NOMO-1 treated with DMSO at 0.1 percent for 48 hours (cell line): ENCODE data around the gene TECTA.
"Not testable (repeated sequence)": the region's sequence is repeated elsewhere in the genome, so short reads cannot be mapped to it uniquely, and the experiment has no call there.

Source experiments
- DNase-seq: peaks from one replicate; lab custom pipeline; 2025; ENCODE audit not compliant: unreplicated experiment; lab: John Stamatoyannopoulos, UW

The TECTA gene

GRCh38 chr11:121091492-121092152 lies 9.4 kb upstream of the TECTA start:
- peak; percentile 97 for DNase-seq

GRCh38 chr11:121095561-121095960 lies 5.5 kb upstream of the TECTA start:
- no peak for DNase-seq

- DNase-seq: no peak
These were observed 1.7 kb upstream of the TECTA start for GRCh38 chr11:121099364-121099763.

- no peak for DNase-seq
These were observed 1.2 kb upstream of the TECTA start for GRCh38 chr11:121099885-121100284.

GRCh38 chr11:121104312-121104762 lies 3.3 kb downstream of the TECTA start:
- DNase-seq: no peak

GRCh38 chr11:121105063-121105480 lies 4.0 kb downstream of the TECTA start:
- no peak for DNase-seq

GRCh38 chr11:121105481-121106195 lies 4.6 kb downstream of the TECTA start:
- no peak for DNase-seq

DNA sequence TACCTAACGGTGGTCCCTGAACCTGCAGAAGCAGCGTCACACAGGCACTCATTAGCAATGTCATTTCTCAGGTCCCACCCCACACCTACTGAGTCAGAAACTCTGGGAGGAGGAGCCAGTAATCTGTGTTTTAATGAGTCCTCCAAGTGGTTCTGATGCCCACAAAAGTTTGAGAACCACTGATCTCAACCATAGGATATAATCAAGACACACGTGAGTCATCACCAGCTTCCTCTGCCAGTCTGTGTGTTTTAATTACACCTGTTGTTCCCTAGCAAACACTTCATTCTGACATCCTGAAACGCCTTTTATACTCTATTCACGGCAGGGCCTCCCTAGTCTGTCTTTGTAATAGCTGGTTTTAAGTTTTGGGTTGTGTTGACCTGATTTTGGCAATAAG lies 5.8 kb downstream of the TECTA start:
- DNase-seq: no peak

DNA sequence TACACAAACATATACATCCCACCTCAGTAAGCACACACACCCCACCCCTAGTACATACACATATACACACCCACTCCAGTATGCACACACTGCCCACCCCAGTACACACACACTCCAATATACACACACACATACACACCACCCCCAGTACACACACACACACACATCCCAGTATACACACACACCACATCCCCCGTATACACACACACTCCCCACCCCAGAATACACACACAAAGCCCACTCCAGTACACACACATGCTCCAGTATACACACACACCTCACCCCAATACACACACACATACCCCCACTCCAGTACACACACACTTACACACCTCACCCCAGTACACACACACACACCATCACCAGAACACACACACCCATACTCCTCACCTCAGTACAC lies 7.4 kb downstream of the TECTA start:
- no peak for DNase-seq

- no peak for DNase-seq
These were observed 8.4 kb downstream of the TECTA start for GRCh38 chr11:121109471-121109870.

GRCh38 chr11:121109916-121110586 lies 9.0 kb downstream of the TECTA start:
- no peak for DNase-seq

DNA sequence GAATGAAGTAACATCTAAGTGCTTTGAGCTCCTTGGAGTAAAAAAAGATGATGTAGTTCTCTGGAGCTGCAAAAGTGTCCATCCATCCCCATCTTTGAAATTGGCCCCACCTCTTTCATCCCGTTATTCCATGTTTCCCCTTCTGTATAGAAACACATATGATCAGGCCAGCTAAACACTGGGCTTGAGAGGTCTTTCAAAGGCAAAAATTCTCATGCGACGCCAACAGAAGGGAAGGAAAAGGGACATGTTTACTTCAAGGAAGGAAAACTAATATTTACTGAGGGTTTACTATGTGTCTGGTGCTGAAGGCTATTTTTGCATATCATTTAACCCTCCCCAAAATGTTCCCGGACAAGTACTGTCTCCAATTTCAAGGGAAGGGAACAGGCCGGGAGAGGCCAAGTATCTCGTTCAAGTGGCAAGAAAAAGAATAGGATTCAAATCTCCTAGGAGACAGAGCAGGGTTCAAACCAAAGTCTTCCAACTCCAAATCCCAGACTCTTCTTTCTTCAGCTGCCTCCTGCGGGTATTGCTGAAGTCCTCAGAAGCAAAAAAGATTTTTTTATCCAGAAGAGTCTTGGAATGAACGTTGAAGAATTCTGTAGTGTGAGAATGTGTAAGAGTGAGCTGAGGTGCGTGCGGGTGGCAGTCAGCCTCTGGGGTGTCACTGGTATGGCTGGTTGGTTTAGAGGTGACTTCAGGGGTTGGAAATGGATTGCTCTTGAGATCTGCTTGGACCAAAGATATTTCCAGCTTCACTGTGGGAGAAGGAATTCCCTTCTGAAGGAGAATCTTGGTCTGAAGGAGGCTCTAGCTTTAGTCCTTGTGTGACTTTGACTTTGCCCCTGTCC lies 10.1 kb downstream of the TECTA start:
- DNase-seq: no peak

DNA sequence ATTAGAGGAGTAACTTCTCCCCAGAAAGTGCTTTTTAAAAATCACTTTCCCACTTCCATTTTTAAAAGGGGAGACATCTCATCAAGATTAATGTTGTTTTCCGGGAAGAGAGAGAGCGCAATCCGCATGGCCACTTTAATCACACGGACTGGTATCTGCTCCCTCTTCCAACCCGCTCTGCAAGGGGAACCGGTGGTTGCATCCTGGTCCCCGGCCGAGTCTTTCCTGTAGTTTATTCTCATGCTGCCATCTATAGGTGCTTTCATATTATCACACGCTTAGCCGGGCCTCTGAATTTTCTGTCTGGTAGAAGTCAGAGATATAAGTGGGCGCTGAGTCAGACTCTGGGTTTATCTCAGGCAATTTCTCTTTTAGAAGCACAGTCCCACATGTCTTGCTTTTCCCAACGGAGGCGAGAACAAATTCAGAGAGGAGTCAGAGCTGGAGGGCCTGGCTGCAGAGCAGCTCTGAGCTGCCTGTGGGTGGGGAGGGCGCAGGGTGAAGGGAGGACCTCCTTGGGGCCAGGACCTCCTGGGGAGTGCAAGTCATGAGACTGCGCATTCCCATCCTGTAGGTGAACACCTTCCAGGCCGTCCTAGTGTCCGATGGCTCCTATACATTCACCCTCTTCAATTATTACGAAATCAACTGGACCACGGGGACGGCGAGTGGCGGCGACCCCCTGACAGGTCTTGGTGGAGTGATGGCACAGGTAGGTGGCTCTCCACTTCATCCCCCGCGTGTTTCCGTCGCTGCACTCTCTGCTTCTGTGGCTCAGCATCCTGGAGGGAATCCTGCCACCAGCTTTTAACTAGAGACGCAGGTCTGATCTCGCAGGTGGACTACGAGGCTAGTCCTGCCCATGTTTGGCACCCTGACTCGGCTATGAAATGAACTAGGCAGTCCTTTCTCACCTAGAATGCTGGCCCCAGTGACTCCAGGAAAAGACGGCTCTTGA lies 11.7 kb downstream of the TECTA start:
- peak; percentile 61 for DNase-seq

GRCh38 chr11:121113611-121114010 lies 12.6 kb downstream of the TECTA start:
- no peak for DNase-seq

- DNase-seq: not testable (repeated sequence)
These were observed 14.0 kb downstream of the TECTA start for GRCh38 chr11:121115024-121115423.

DNA sequence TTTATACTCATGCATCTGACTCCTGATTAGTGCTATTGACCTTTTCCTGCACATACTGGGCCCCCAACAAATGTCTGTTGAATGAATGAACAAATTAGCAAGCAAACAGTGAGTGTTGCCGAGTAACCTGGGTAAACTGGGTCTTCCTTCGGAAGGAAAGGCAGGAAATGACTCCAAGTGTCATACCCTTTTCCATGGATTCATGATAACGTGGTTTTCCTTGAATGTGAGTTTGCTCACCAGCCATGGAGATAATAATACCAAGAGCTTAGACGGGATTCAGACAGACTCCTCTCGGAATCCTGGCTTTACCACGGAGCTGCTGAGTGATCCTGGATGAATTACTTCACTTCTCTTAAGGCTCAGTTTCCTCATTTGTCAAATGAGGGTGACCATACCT lies 16.7 kb downstream of the TECTA start:
- no peak for DNase-seq

DNA sequence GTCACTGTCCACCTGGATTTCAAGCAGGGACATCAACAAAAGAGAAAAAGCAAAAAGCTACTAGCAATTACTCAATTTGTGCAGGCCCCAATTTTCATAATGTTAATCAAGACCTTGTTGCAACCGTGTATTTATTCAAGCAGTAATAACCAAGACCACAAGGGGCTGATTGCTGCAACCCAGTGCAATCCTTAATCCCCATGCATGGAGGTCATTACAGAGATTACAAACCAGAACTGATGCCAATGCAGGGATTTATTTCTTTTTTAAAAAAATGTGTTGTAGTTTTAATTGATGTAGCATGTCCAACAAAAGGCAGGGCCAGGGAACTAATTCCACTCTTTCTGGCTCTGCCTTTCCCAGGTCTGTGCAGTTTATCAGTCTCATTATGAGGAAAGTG lies 18.4 kb downstream of the TECTA start:
- no peak for DNase-seq

GRCh38 chr11:121122328-121122727 lies 21.3 kb downstream of the TECTA start:
- no peak for DNase-seq

DNA sequence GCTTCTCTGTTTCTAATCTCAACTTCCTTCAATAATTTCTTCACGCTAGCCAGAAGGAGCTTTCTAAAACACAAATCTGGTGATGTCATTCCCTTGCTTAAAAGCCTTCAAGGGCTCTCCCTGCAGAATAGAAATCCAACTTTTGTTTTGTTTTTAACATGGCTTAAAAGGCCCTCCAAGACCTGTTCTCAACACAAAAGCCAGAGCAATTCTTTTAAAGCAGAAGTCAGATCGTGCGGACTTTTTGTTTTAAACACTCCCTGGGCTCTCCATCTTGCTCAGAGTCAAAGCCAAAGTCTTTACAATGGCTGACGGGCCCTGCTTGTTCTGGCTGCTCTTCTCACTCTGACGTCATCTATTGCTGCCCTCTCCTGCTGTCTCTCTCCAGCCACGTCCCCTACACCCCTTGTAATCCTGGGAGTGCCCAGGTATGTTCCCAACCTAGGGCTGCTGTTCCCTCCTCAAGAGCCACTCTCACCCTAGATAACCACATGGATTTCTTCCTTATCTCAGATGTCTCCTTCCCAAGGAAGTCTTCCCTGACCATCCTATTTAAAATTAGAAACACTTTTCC lies 22.5 kb downstream of the TECTA start:
- no peak for DNase-seq

DNA sequence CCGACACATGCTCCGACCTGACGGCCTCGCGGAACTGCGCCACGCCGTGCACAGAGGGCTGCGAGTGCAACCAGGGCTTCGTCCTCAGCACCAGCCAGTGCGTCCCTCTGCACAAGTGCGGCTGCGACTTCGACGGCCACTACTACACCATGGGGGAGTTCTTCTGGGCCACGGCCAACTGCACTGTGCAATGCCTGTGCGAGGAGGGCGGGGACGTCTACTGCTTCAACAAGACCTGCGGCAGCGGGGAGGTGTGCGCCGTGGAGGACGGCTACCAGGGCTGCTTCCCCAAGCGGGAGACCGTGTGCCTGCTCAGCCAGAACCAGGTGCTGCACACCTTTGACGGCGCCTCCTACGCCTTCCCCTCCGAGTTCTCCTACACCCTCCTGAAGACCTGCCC lies 26.8 kb downstream of the TECTA start:
- DNase-seq: no peak
